Bronchial epithelial cell (primary cell): Measurements from ENCODE around the gene OST4. TPM values are rescaled to one million over a fixed set of nuclear protein-coding genes. Genes with fewer than 3 reads are reported as not detected.

Source experiments
- DNase-seq: peaks from one replicate; pipeline ENCODE4 v3.0.0-alpha.2; 2010; ENCODE audit warnings: low read depth
- FAIRE-seq: peaks from 2 replicates; lab custom pipeline; 2011; peaks lifted over from hg19 to GRCh38; lab: Jason Lieb, UNC
- H3K27me3 ChIP-seq: 2 replicates; pipeline ENCODE4 v1.5.1; 2011; ENCODE audit warnings: low read length; ENCODE audit not compliant: control insufficient read depth, insufficient read depth
- H3K36me3 ChIP-seq: 2 replicates; pipeline ENCODE4 v1.5.1; 2011; ENCODE audit warnings: low read length; ENCODE audit not compliant: control insufficient read depth, insufficient read depth
- H3K4me3 ChIP-seq: 2 replicates; pipeline ENCODE4 v1.5.1; 2011; ENCODE audit warnings: mild to moderate bottlenecking, low read depth, low read length, control low read depth
- CTCF ChIP-seq: IDR thresholded peaks from 2 replicates; pipeline ENCODE4 v1.5.1; 2011; ENCODE audit warnings: mild to moderate bottlenecking, moderate library complexity, low read length, control low read depth, inconsistent platforms; ENCODE audit not compliant: insufficient read depth, severe bottlenecking
- total RNA-seq: library from RNA; depleted of rRNA; stranded (reverse); fragments of >200 nt; gene quantifications from 2 replicates; pipeline ENCODE4 v1.2.1, GENCODE V29; 2014

Gene OST4
- total RNA-seq, 1 donor from 2014 or later: 226 TPM

GRCh38 chr2:27042159-27042661 is 29.2 kb downstream of the OST4 start:
- peaks cover 24% of the 10 kb centered on the region for H3K36me3 ChIP-seq
- H3K27me3 ChIP-seq: no peaks in the 10 kb centered on the region
- no peak for TF ChIP-seq CTCF
- DNase-seq (no peak), FAIRE-seq (no peak)
- H3K4me3 ChIP-seq: no peak overlapping the region

- no peak for TF ChIP-seq CTCF
- Histone ChIP-seq H3K4me3 (no peak overlapping the region), H3K27me3 (no peaks in the 10 kb centered on the region), H3K36me3 (peaks cover 28% of the 10 kb centered on the region)
- FAIRE-seq: no peak
- DNase-seq: no peak
Measured at GRCh38 chr2:27041752-27042151, 29.7 kb downstream of the OST4 start.

- DNase-seq (no peak), FAIRE-seq (no peak)
- TF ChIP-seq CTCF: no peak
- peaks cover 38% of the 10 kb centered on the region for H3K36me3 ChIP-seq
- no peak overlapping the region for H3K4me3 ChIP-seq
- H3K27me3 ChIP-seq: no peaks in the 10 kb centered on the region
Measured at GRCh38 chr2:27040282-27040681, 31.2 kb downstream of the OST4 start.

GRCh38 chr2:27039871-27040270 is 31.6 kb downstream of the OST4 start:
- H3K27me3 ChIP-seq: no peaks in the 10 kb centered on the region
- TF ChIP-seq CTCF: no peak
- H3K4me3 ChIP-seq: no peak overlapping the region
- peaks cover 42% of the 10 kb centered on the region for H3K36me3 ChIP-seq
- DNase-seq (no peak), FAIRE-seq (no peak)

- TF ChIP-seq CTCF: no peak
- FAIRE-seq (no peak), DNase-seq (no peak)
- Histone ChIP-seq H3K4me3 (no peak overlapping the region), H3K27me3 (no peaks in the 10 kb centered on the region), H3K36me3 (peaks cover 43% of the 10 kb centered on the region)
Measured at GRCh38 chr2:27039426-27039825, 32.0 kb downstream of the OST4 start.
